ENCODE measurements around the gene ARSH. TPM values are rescaled to one million over a fixed set of nuclear protein-coding genes. Genes with fewer than 3 reads are reported as not detected.
"Not testable (repeated sequence)": the region's sequence is repeated elsewhere in the genome, so short reads cannot be mapped to it uniquely, and the experiment has no call there.

The ARSH gene
- total RNA-seq, 1 experiment from 2014 or later = not detected

GRCh38 chrX:2978639-2979038 is 27.7 kb upstream of the ARSH start:
- RAD21 ChIA-PET (ENCODE audit: low non-redundant PET in 1 of 2, low total read pairs in 2 of 2, uncharacterized antibody in 2 of 2, unreplicated experiment in 2 of 2); H3K79me2 ChIP-seq (ENCODE audit: insufficient read depth, low read length); intact Hi-C loops (cut with micrococcal nuclease); H3K9me3 ChIP-seq (ENCODE audit: control insufficient read depth in 1 of 2, insufficient read depth in 1 of 2, low read depth in 1 of 2, low read length in 2 of 2); DNase-seq (ENCODE audit: low read depth, low spot score); H3K9me2 ChIP-seq (ENCODE audit: insufficient read depth); ATAC-seq; H3K4me2 ChIP-seq (ENCODE audit: low read length); H3K27me3 ChIP-seq (ENCODE audit: insufficient read depth, low read length); H3K9ac ChIP-seq (ENCODE audit: low read length); H3K27ac ChIP-seq (ENCODE audit: low read depth, low read length); CTCF ChIA-PET; H2AFZ ChIP-seq (ENCODE audit: low read depth, low read length, poor library complexity, severe bottlenecking); H3K36me3 ChIP-seq (ENCODE audit: control insufficient read depth in 1 of 2, insufficient read depth in 2 of 2, low read length in 2 of 2); H3K4me1 ChIP-seq (ENCODE audit: control insufficient read depth in 1 of 2, insufficient read depth in 2 of 2, low read length in 2 of 2); H4K20me1 ChIP-seq (ENCODE audit: insufficient read depth); BruUV-seq (replicated peaks); H3K4me3 ChIP-seq (replicated peaks in 1 of 2; ENCODE audit: low read depth in 1 of 2, low read length in 2 of 2); POLR2A ChIA-PET: not testable (repeated sequence)

- no peak for DNase-seq (ENCODE audit: low read depth, low spot score)
Measured at GRCh38 chrX:2984342-2984741, 22.0 kb upstream of the ARSH start.

More at GRCh38 chrX:2984342-2984741, 22.0 kb upstream of the ARSH start:
- Histone ChIP-seq H3K4me3 (replicated peaks in 1 of 2; ENCODE audit: low read depth in 1 of 2, low read length in 2 of 2) (no peak overlapping the region), H3K36me3 (ENCODE audit: control insufficient read depth in 1 of 2, insufficient read depth in 2 of 2, low read length in 2 of 2) (no peaks in the 10 kb centered on the region), H3K4me2 (ENCODE audit: low read length) (no peak overlapping the region), H3K27ac (ENCODE audit: low read depth, low read length) (no peak overlapping the region), H2AFZ (ENCODE audit: low read depth, low read length, poor library complexity, severe bottlenecking) (no peak overlapping the region), H3K9me3 (ENCODE audit: control insufficient read depth in 1 of 2, insufficient read depth in 1 of 2, low read depth in 1 of 2, low read length in 2 of 2) (no peaks in the 10 kb centered on the region), H3K4me1 (ENCODE audit: control insufficient read depth in 1 of 2, insufficient read depth in 2 of 2, low read length in 2 of 2) (no peaks in the 10 kb centered on the region), H3K79me2 (ENCODE audit: insufficient read depth, low read length) (no peaks in the 10 kb centered on the region), H3K27me3 (ENCODE audit: insufficient read depth, low read length) (no peaks in the 10 kb centered on the region), H3K9me2 (ENCODE audit: insufficient read depth) (no peaks in the 10 kb centered on the region), H3K9ac (ENCODE audit: low read length) (no peak overlapping the region), H4K20me1 (ENCODE audit: insufficient read depth) (no peaks in the 10 kb centered on the region)
- ChIA-PET RAD21 (ENCODE audit: low non-redundant PET in 1 of 2, low total read pairs in 2 of 2, uncharacterized antibody in 2 of 2, unreplicated experiment in 2 of 2) (no interaction called here), CTCF (no interaction called here), POLR2A (no interaction called here)
- ATAC-seq = no peak
- BruUV-seq (replicated peaks) = no TSS peak
- intact Hi-C loops (cut with micrococcal nuclease) = no loop called here
- TF ChIP-seq TCF7L2 (IDR thresholded peaks at IDR 0.05; ENCODE audit: borderline replicate concordance, extremely low read depth, insufficient read depth, insufficient read length) (no peak), FOSL1 (IDR thresholded peaks at IDR 0.05; ENCODE audit: low read depth) (no peak), REST (IDR thresholded peaks at IDR 0.05; ENCODE audit: low read depth) (no peak), EGR1 (IDR thresholded peaks at IDR 0.05; ENCODE audit: low read depth) (no peak), RAD21 (IDR thresholded peaks at IDR 0.05; ENCODE audit: low read depth) (no peak; the same call in 1 of the 2 replicates), ELF1 (IDR thresholded peaks at IDR 0.05; ENCODE audit: borderline replicate concordance, low read depth) (no peak), CEBPB (IDR thresholded peaks at IDR 0.05; ENCODE audit: low read depth) (no peak), SP1 (IDR thresholded peaks at IDR 0.05; ENCODE audit: low read depth) (no peak), ZFX (IDR thresholded peaks at IDR 0.05) (no peak), ZNF274 (IDR thresholded peaks at IDR 0.05; ENCODE audit: low read depth, low read length) (no peak), SIN3A (IDR thresholded peaks at IDR 0.05; ENCODE audit: low read depth) (no peak), CBX3 (IDR thresholded peaks at IDR 0.05; ENCODE audit: low read depth) (no peak), POLR2A (IDR thresholded peaks at IDR 0.05; ENCODE audit: borderline replicate concordance, extremely low read depth, insufficient read depth, insufficient read length) (no peak), POLR2AphosphoS5 (IDR thresholded peaks at IDR 0.05; ENCODE audit: low read depth, low read length) (no peak), JUND (IDR thresholded peaks at IDR 0.05) (no peak), YY1 (IDR thresholded peaks at IDR 0.05; ENCODE audit: extremely low read depth, insufficient replicate concordance, low read depth, low read length) (no peak)
